ENCODE results near the gene SEMA3B.
A peak's percentile ranks its signal among the peaks of the same experiment; 100 is the strongest.
"Not testable (repeated sequence)": the region's sequence is repeated elsewhere in the genome, so short reads cannot be mapped to it uniquely, and the experiment has no call there.

SEMA3B gene

DNA sequence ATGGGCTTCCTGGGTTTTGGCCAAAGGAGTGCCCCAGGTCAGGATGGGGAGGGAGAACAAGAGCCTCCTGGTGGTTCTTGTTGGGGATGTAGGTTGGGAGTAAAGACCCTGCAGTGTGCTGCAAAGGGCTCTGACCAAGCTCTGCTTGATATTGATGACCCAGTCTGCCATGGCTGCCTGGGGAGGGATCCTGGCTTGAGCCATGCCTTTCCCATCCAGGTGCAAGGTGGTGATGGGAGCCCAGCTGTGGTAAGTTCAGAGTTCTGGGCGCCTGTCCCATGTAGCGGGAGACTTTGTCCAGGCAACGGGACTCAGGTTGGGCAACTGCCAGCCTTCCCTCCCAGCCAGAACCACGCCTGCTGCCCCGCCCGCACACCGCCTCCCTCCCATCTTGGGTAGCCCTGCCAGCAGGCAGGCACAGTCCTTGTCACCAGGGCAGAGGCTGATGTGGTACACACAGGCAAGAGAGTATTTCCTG is 30.4 kb upstream of the SEMA3B start:
- DNase-seq, result no peak

DNA sequence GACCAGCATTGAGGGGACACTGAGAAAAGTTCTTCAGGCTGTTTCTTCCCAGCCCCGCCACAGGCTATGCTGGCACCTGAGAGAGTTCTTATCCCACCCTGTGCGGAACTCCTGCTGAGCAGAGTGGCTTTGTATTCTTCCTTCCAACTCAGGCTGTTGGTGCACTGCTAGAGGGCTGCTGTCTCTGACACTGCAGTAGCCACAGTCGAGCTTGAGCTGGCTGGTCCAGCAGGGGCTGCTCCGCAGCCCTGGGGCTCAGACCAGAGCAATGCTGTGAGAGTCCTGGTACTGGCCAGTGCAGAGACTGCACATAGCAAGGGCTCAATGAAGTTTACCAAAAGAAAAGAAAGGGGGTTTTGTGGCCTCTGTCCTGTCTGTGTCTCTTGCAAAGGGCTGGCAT is 29.3 kb upstream of the SEMA3B start:
- DNase-seq, result no peak

DNA sequence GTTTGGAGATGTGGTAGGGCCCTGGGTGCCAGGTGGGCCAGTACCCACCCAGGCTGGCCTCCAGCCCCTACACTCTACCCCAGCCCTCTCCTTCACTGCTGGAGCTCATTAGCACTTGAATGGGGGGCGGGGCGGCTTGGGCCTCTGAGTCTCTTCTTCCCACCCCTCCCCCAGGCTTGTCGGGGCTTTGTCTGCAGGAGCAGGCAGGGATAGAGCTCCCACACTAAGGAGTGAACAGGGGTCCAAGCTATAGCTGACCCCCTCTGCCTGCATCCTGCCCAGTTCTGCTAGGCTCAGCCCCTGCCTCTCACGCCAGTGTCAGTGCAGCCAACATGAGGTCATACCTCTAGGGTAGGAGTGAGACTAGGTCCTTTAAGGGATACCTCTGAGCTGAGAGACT is 27.8 kb upstream of the SEMA3B start:
- DNase-seq, result no peak

DNA sequence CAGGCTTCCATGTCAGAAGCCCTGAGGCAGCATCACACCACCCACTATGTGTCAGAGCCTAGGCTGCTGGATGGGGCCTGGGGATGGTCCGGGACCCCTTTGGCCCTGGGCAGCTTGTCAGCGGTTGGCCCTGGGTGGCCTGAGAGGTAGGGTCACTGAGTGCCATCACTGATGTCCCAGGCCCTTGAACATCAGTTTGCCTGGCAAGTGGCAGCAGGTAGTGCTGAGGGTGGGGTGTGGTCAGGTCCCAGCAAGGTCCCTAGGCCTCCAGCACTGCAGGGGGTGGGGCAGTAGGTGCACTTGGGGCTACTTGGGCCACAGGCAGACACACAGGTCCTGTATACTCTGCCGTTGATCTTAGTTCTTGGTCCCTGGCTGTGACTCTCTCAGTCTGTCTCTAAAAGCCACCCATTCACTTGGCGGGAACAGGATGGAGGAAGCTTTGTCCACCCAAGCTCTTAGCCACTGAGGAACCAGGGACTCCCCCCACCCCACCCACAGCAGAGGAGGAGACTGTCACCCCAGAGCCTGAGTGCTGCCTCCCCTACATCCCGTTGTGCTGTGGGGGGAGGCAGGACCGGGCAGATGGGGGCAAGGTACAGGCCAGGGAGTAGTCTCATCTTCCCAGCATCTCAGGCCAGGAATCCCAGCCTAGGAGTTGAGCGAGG is 27.1 kb upstream of the SEMA3B start:
- no peak for DNase-seq

DNA sequence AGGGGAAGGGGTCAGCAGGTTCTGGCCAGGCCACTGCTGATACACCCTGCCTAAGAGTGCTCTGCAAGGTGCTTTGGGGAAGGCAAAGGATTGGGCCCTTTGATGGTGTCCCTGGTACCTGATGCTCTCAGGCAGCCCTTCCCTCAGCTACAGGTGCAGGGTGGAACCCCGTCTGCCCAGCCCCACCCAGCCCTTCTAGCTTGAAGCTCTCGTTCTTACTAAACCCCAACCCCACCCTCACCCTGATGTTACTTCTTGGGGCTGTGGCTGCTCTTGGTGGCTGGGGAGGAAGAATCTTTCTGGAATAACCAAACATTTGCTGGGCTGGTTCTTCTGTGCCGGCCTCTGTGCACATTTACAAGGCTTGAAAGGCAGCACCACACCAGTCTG is 26.6 kb upstream of the SEMA3B start:
- DNase-seq, result no peak

- no peak for DNase-seq
Measured at GRCh38 chr3:50242851-50243542, 25.9 kb upstream of the SEMA3B start.

DNA sequence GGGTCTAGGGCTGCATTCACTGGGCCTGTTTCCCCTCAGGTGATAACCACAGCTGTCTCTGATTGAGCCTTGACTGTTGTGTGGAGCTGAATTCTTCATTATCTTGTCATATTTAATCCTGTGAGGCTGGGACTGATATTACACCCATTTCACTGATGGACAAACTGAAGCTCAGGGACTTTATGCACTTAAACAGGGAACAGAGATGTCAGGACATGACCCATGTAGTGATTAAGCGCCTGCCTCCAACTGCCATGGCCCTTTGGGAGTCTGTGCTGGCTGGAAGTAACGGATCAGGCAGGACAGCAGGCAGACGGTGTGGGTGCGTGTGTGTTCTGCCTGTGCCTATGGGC is 25.4 kb upstream of the SEMA3B start:
- DNase-seq, result no peak

DNA sequence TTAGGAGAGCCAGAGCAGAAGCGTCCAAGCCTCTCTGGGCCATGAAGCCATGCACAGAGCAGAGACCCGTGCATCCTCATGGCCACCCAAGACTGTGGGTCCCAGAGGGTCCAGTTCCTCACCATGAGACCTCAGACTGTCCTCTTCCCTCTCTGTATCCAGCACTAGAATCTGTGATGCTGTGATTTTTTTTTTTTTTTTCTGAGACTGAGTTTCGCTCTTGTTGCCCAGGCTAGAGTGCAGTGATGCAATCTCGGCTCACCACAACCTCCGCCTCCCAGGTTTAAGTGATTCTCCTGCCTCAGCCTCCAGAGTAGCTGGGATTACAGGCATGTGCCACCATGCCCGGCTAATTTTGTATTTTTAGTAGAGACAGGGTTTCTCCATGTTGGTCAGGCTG is 24.1 kb upstream of the SEMA3B start:
- DNase-seq, result not testable (repeated sequence)

DNA sequence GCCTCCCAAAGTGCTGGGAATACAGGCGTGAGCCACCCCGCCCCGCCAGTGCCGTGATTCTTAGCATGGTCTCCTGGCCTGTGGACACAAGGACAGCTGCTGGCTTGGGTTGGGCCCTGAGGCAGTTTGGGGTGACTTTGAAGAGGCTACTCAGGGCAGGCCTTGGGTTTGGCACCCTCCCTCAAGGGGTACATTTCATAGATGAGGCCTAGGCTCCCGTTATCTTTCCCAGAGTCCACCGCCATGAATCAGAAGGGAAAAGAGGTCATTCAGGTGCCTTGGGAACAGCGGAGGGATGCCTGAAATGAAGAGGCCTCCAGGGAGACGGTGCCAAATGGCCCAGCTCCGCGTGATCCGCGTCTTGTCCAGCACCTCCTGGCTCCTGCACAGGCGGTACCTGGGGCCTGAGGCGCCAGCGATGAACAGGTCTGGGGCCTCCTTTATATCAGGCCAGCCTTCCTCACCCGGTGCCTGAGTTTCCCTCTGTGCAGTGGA is 23.6 kb upstream of the SEMA3B start:
- no peak for DNase-seq

DNA sequence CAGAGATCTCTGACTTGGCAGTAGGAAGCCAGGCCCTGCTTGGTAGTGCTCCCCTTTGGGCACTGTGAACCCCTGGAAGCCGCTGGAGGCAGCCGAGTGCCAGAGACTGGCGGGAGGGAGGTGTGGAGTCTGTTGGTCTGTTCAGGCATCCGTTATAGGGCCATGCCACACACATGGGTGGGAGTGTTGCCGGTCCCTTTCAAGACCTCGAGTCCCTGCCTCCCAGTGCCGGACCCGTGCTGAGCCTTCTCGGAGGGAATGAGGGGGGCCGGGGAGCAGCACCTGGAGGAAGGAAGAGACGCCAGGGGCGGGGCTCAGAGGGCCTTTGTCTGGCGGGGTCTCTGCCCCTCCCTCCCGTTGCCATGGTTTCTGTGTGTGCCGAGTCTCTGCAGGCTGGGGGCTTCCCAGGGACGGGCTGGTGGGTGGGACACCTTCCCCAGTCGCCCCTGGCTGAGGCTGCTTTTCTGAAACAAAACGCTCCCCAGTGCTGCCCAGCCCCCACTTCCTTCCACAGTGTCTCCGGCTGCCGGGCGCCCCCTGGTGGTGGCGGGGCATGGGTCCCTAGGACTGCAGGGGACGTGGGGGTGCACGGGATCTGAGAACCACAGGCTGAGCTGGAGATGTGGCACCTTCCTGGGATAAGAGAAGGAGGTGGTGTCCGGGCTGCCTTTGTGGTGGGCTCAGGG is 23.0 kb upstream of the SEMA3B start:
- peak; percentile 72 for DNase-seq

DNA sequence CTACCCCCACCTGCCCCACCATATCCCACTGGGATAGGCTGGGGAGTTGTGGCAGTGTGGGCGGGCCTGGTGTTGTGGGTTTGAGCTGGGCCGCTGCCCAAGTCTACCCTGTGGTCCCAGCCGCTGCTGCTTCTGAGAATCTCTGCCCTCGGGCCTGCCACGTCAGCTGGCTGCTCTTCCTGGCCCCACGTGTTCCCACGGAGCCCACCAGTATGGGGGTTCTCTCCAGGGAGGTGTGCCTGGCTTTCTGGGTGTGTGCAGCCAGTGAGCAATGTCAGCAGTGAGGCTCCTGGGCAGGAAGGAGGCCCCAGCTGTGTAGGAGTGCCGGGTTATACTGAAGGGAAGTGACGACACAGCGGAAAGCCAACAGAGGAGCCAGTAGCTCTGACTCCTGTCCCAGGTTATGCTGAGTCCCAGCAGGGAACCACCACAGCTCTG is 22.4 kb upstream of the SEMA3B start:
- no peak for DNase-seq

DNA sequence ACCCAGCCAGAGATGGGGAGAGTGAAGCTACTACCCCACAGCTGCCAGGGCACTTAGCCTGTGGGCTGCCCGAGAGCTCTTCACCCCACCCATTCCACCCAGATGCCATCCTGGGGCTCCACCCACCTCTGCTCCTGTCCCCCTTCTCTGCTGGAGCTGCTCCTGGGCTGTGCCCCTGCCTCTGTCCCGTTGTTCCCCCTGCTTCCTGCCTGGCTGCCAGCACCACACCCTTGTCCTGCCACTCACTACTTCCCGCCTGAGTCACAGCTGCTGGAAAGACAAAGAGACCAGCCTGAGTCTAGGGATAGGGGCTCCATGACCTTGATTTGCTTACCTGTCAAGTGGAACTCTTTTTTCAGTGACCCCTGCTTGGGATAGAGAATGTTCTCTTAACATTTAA is 20.6 kb upstream of the SEMA3B start:
- DNase-seq, result no peak

GRCh38 chr3:50249457-50249856 is 19.5 kb upstream of the SEMA3B start:
- DNase-seq, result no peak

GRCh38 chr3:50250514-50250913 is 18.4 kb upstream of the SEMA3B start:
- no peak for DNase-seq

- no peak for DNase-seq
Measured at GRCh38 chr3:50251220-50251619, 17.7 kb upstream of the SEMA3B start.

- DNase-seq, result no peak
Measured at GRCh38 chr3:50254577-50255250, 14.2 kb upstream of the SEMA3B start.

DNA sequence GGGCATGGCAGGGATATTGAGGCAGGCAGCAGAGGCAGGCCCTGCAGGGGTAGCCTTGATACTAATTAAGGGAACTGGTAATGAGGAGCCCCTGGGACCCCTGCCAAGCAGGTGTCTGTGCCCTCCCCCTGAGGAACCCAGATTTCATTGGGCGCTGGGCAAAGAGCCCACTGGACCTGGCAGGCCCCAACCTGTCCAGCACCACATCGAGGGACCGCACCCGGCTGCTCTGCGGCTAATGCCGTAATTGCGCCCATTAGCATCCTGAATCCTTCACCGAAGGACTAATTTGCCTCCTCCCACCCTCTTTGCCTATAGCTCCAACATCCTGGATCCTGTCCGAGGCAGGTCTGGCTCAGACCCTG is 13.7 kb upstream of the SEMA3B start:
- DNase-seq, result peak; percentile 64

- DNase-seq, result no peak
Measured at GRCh38 chr3:50256978-50257890, 11.7 kb upstream of the SEMA3B start.

DNA sequence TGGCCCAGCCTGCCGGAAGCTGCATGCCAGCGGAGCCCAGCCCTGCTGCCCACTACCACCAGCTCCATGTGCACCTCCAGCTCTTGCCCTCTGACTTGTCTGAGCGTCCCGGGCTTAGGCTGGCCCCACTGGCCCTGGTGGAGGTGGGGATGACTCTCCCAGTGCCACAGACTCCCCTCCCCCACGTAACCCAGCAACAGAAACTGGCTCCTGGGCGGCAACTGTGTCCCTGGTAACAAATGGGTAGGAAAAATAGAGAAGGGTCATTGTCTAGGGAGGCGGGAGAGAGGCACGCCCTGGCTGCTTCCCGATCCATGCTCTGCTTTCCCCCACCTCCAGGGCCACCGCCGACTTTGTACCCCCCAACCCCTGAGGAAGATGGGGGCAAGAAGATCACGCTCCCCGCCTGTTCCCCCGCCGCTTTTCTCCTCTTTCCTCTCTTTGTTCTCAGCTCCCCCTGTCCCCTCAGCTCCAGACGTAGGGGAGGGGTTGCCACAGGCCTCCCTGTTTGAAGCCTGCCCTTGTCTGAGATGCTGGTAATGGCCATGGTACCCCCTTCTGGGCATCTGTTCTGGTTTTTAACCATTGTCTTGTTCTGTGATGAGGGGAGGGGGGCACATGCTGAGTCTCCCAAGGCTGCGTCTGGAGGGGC is 10.8 kb upstream of the SEMA3B start:
- no peak for DNase-seq

- no peak for DNase-seq
Measured at GRCh38 chr3:50258979-50259378, 10.0 kb upstream of the SEMA3B start.

GRCh38 chr3:50259432-50260026 is 9.4 kb upstream of the SEMA3B start:
- DNase-seq, result no peak
